NCI-H446 treated with DMSO at 0.1 percent for 48 hours (cell line): ENCODE data around the gene SNX32.
"Not testable (repeated sequence)": the region's sequence is repeated elsewhere in the genome, so short reads cannot be mapped to it uniquely, and the experiment has no call there.

Experiments
- DNase-seq: peaks from one replicate; lab custom pipeline; 2025; lab: John Stamatoyannopoulos, UW

The SNX32 gene

DNA sequence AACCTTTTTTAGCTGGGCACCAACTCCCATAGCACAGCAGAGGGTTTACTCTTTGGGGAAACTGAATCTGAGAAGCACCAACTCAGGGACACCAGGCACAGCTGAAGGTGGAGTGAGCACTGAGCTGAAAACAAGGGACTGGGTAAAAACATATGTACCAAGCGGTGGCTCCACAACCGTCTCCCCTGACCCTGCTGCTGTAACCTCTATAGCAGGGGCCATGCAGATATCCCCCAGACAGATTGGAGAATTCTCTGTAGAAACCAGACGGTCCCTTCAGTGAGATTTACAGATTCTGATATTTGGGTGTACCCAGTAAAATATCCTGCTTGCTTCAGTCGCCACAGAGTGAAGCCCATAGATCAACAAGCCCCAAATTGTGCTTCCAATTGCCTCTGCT is 4.3 kb upstream of the SNX32 start:
- DNase-seq: no peak

DNA sequence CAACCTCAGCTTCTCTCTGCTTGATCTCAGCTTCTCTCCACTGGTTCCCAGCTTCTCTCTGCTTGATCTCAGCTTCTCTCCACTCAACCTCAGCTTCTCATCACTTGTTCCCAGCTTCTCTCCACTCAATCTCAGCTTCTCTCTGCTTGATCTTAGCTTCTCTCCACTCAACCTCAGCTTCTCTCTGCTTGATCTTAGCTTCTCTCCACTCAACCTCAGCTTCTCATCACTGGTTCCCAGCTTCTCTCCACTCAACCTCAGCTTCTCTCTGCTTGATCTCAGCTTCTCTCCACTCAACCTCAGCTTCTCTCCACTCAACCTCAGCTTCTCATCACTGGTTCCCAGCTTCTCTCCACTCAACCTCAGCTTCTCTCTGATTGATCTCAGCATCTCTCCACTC is 1.5 kb upstream of the SNX32 start:
- DNase-seq: not testable (repeated sequence)

DNA sequence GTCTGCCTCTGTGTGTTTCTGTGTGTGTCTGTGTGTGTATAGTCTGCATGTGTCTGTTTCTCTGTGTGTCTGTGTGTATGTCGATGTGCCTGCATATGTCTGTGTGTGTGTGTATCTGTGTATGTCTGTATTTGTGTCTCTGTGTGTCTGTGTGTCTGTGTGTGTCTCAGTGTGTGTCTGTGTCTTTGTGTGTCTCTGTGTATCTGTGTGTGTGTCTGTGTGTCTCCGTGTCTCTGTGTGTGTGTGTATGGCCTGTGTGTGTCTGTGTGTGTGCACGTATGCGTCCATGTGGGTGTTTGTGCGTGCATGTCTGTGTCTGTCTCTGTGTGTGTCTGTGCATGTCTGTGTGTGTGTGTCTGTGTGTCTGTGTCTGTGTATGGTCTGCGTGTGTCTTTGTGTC is 439 bp downstream of the SNX32 start:
- no peak for DNase-seq

DNA sequence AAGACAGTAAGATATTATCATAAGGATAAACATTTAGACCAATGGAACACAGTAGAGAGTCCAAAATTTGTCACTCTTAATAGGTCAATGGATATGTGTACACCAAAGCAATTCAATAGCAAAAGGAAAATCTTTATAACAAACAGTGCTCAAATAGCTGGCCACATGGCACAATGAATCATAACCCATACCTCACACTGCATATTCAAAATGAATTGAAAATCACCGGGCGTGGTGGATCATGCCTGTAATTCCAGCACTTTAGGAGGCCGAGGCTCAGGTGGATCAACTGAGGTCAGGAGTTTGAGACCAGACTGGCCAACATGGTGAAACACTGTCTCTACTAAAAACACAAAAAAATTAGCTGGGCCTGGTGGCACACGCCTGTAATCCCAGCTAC is 8.4 kb downstream of the SNX32 start:
- DNase-seq: no peak

DNA sequence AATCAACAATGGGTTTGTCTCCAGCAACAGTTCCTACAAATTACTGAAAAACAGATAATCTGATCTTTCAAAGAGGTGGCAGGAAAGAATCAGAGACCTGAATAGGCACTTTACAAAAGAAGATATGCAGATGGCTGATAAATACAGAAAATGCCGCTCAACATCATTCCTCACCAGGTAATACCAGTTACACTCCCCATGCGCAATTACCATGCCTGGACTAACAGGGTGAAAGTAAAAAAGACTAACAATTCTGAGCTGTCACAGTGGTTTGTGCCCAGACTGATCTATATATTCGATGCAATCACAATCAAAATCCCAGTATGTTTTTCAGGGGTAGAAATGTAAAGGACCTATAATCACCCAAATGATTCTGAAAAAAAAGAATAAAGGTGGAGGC is 10.0 kb downstream of the SNX32 start:
- DNase-seq: no peak

DNA sequence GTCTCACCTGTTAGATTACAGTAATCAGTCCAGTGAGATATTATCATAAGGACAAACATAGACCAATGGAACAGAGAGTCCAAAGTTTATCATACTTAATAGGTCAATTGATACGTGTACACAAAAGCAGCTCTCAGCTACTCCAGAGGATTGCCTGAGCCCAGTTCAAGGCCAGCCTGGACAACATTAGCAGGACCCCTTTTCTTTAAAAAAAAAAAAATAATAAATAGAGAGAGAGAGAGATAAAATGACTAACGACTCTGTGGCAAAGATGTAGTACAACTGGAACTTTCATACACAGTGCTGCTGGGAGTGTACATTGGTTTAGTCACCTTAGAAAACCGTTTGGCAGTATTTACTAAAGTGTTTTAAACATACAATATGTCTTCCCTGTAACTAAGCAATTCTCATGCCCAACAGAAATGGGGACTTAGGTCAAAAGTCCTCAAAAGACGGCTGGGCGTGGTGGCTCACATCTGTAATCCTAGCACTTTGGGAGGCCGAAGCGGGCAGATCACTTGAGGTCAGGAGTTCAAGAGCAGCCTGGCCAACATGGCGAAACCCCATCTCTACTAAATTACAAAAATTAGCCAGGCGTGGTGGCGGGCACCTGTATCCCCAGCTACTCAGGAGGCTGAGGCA is 10.6 kb downstream of the SNX32 start:
- no peak for DNase-seq

DNA sequence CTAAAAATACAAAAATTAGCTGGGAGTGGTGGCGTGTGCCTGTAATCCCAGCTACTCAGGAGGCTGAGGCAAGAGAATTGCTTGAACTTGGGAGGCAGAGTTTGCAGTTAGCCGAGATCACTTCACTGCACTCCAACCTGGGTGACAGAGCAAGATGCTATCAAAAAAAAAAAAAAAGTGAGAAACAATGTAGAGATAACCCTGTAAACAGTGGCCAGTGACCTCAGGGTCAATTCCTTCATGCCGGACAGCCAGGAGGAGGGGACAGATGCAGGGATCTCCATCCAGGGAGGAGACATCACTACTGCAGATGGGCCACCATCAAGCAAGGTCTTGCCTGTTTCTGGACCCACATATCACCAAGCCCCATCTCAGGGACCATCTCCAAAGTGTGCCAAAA is 14.0 kb downstream of the SNX32 start:
- DNase-seq: no peak

DNA sequence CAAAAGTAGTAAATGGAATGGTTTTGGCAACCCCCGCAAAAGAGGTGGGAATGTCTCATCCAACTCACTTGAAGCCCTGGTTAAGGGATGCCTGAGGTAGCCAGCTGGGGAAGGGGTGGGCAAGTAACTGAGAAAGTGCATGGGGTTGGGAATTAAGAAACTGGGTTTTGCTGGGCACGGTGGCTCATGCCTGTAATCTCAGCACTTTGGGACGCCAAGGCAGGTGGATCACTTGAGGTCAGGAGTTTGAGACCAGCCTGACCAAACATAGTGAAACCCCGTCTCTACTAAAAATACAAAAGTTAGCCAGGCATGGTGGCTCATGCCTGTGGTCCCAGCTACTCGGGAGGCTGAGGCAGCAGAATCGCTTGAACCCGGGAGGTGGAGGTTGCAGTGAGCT is 14.9 kb downstream of the SNX32 start:
- not testable (repeated sequence) for DNase-seq

DNA sequence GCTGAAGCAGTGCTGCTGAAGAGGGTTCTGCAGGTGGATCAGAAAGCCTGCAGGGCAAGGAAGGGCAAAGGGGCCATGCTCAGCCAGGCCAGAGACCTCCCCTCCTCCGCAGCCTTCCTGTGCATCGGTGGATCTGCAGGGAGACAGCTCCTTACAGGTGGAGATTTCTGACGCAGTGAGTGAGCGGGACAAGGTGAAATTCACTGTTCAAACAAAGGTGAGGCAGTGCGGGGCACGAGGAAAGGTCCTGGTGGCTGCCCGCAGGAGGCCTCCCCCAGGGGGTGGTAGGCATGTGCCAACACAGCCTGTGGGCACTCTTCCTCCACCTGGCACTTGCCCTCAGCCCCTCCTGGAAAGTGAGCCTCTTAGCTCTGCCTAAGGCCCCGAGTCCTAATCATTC is 15.6 kb downstream of the SNX32 start:
- DNase-seq: no peak

DNA sequence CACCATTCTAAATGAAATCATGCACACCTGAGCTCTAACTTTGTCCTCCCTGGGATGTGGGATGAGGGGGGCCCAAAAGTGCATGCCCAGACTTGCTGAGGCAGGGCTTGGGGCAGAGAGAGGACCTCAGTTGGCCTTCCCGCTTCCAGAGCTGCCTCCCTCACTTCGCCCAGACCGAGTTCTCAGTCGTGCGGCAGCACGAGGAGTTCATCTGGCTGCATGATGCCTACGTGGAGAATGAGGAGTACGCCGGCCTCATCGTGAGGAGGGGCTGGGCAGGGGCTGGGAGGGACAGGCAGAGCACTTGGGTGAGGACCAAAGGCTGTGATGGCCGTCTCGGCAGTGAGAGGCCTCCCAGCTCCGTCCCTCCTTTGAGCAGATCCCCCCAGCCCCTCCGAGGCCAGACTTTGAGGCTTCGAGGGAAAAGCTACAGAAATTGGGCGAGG is 16.0 kb downstream of the SNX32 start:
- no peak for DNase-seq

DNA sequence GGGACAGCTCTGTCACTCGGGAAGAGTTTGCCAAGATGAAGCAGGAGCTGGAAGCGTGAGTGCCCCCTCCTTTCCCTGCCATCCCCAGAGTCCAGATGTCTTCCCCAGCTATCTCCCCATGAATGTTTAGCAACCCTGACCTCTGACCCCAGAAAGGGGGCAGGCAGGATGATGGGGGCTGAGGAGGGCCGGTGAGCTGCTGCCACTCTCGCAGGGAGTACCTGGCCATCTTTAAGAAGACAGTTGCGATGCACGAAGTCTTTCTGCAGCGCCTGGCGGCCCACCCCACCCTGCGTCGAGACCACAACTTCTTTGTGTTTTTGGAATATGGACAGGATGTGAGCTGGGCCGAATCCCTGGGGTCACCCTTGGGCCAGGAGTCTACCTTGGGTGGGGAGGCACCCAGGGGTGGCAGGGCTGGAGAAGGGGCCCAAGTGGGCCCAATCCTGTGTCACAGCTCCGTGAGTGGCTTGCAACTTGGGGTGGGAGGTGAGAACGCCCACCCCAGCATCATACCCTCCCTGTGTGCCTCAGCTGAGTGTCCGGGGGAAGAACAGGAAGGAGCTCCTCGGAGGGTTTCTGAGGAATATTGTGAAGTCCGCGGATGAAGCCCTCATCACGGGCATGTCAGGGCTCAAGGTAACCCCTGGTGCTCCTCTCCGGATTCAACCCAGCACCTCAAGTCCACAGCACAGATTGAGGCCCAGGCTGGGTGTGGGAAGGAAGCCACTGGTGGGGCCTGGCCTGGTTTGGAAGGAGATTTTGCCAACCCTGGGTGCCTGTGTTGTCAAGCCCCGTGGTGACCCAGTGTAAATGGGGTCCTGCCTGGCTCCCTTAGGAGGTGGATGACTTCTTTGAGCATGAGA is 16.7 kb downstream of the SNX32 start:
- no peak for DNase-seq

DNA sequence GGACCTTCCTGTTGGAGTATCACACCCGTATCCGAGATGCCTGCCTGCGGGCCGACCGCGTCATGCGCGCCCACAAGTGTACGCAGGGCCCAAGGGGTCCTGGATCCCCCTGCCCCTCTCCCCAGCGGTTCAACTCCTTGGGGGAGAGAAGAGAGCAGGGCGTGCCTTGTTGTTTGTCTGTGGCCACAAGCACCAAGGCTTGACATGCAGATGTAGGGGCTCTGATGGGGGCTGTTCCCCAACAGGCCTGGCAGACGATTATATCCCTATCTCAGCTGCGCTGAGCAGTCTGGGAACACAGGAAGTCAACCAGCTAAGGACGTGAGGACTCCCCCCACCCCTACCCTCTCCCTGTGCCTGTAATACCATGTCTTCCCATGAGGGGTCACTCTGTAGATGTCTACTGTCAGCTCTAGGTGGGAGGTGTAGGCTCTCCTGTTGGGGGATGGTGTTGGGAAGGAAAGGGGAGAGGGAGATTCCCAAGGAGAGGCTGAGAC is 17.4 kb downstream of the SNX32 start:
- no peak for DNase-seq

DNA sequence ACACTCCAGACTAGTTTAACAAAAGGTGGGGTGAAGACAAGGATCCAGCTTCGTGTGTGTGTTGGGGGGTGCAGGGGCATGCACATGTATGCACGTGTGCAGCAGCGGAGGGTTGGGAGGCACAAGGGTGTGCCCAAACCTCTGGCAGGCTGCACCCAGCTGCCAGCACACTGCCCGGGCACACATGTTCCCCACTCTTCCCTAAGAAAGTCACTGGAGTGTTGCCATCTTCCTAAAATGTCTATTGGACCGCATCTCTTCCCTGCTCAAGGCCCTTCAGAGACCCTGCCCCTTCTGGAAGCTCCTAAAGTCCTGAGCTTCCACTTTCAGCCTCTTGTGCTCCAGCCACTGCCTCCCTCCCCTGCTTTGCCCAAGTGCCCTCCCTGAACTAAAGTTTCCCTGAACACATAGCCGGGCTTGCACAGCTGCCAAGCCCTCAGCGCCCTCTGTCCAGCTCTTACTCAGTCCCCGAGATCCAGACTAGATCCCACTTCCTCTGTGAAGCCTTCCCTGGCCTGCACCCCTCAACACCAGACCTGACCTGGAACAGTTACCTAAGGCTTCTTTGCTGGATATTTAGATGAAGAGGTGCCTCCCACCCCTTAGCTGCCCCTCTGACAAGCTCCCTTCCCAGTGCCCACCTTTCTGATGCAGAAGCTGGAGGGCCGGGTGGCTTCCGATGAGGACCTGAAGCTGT is 18.2 kb downstream of the SNX32 start:
- no peak for DNase-seq

DNA sequence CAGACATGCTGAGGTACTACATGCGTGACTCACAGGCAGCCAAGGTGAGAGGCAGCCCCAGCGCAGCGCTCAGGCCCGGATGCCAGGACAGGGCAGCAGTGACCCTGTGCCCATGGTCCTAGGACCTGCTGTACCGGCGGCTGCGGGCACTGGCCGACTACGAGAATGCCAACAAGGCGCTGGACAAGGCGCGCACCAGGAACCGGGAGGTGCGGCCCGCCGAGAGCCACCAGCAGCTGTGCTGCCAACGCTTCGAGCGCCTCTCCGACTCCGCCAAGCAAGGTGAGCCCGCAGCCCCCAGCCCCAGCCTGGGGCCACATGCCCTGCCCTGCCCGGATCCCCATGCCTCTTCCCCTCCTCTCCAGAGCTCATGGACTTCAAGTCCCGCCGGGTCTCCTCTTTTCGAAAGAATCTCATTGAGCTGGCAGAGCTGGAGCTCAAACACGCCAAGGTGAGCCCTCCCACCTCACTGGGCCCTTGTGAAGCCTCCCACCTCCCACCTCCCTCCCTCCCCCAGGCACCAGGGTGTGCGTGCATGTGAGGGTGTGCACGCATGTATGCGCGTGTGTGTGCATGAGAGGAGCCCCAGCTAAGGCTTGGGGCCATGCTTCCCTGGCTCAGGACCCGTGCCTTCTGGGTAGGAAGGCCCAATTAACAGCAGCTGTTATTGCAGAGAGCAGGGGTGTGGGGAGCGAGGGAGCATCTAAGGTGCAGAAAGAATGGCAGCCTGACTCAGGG is 18.9 kb downstream of the SNX32 start:
- DNase-seq: no peak

DNA sequence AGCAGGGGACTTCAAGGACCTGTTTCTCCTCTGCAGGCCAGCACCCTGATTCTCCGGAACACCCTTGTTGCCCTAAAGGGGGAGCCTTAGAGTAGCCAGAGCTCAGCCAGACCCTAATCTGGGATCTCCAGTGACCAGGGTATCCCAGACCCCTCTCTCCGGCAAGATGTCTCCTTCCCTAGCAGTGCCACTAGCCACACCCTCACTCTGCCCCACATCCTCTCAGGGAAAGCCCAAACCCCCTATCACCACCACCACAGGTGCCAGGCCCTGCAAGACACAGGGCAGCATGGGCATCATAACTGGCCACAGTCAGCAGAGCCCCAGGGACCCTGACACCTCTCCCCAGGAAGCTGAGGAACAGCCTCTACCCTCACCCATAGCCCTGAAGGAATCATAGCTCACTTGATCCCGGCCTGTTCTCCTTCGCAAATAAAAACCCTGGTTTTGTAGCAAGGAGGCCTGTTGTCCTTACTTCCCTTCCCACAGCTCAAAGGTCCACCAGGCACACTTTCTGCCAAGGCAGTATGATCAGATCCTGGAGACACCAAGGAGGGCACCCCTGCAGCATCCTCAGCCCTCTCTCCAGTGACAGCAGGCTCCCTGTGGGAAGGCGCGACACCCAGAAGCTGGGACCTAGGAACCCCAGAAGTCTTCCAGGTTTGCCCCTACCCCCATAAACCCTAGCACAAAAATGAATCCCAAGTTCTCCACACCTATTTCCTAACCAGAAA is 19.6 kb downstream of the SNX32 start:
- DNase-seq: no peak

DNA sequence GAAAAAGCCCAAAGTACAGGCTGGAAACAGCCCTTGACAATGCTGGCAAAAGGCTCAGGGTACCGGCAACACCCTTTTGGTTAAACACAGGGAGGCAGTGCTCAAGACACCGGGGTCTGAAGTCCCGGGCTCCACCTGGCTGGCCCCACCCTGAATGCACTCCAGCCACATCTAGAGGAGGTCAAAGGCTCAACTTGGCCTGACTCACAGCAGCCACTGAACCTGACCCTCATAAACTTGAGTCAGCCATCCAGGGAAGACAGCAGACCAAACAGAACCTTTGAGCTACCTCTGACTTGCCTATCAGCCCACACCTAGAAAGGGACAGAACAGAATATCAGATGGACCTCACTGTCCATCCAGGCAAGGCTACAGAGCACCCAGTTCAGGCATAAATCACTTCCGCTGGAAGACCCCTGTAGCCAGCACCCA is 20.4 kb downstream of the SNX32 start:
- DNase-seq: no peak

DNA sequence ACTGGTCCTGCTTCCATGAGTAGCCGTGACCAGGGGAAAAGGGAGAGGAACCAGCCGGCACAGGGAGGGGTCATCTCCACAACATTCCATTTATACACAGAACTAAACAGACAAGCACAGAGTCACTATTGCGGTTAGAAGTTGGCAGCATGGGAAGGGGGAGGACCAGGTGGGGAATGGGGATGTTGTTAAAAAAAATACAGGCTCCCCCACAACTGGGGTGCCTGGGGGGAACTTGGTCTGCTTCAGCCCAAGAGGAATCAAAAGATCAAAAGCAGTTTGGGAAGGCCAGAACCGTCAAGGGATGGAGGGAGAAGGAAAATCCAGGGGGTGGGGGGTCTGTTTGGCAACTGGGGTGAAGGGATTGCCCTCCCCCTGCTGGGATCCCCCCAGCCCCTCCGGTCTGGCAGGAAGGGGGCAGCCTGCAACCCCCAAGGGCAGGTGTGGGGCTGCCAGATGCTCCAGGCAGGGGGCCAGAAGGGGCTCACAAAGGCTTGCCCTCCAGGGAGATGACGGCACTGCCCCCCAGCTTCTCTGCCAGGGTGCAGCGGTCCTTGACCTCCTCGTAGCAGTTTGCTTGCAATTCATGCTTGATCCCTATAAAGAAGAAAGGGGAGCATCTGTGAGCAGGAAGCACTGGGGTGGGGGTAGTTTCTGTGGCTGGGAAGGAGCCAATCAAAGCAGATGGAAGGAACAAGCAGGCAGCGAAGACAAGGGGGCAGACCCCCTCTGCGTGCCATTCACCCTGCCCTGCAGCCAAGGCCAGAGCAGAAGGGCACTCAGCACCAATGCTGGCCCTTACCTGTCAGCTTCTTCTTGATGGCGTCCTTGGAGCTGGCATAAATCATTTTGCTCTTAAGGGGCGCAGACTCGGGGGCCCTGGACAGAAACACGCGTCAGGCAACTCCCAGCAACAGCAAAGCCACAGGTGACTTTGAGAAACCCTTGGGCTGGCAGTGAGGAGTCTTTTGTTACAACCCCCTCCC is 21.4 kb downstream of the SNX32 start:
- no peak for DNase-seq

DNA sequence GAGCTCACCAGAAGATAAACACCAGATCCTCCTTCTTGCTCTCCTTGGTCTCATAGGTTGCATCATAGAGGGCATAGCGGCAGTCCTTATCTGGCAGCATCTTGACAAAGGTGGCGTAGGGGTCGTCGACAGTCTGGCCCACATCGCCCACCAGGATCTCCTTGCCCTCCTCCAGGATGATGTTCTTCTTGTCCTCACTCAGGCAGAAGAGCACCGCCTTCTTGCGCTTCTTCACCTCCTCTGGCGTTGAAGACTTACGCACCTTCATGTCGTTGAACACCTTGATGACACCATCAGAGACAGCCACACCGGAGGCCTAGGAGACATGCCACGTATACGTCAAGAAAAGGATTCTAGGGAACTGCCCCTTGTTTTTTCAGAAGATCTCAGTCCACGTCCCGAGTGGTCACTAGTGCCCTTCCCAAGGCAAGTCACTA is 22.2 kb downstream of the SNX32 start:
- no peak for DNase-seq

DNA sequence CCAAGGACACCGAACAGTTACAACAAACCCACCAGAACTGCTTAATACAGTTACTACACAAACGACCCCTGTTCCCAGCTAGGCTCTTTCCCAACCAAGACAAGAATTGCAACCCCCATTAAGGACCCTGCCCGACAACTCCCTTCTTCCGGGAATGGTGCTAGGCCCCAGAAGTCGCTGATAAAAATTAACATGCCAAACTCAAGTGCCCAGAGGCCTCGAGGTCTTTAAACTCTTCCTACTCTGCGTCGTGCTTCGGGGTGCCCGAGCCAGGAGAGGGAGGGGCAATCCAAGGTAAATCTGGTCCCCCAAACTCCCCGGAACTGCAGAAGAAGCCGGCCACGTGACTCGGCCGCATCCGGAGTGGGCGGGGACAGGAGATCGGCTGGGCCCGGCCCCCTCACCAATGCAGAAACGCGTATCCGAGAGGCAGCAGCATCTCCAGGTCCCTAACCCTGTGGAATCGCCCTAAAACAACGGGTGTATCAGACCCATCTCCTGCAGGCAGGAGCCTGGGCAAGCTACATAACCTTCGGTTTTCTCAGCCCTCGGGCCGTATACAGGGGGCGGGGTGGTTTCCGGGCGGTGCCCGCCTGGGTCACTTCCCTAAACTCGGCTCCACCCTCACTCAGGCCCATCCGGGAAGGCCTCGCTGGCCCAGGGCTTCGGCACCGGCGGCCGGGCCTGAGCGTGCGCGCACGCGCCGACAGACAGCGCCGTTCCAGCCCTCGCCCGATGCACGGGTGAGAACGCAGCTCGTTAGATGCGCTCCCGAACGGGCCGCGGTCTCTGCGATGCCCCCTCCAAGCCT is 23.1 kb downstream of the SNX32 start:
- peak; percentile 42 for DNase-seq
